ENCODE measurements around the gene WNT3A.

The WNT3A gene

GRCh38 chr1:228065543-228066347 is 58.9 kb downstream of the WNT3A start:
- Histone ChIP-seq H3K4me1 (ENCODE audit: insufficient read depth, low read length, severe bottlenecking) (no peaks in the 10 kb centered on the region), H3K27ac (ENCODE audit: low read depth, low read length, poor library complexity, severe bottlenecking) (no peak overlapping the region), H3K4me2 (ENCODE audit: low read length) (no peak overlapping the region), H3K4me3 (ENCODE audit: low read depth, low read length, poor library complexity, severe bottlenecking) (no peak overlapping the region), H3K9me2 (ENCODE audit: low read depth, low read length) (no peaks in the 10 kb centered on the region), H3K27me3 (ENCODE audit: insufficient read depth, low read length) (no peaks in the 10 kb centered on the region), H3K79me2 (ENCODE audit: insufficient read depth, low read length) (no peaks in the 10 kb centered on the region), H2AFZ (ENCODE audit: low read length) (no peak overlapping the region), H3K9ac (ENCODE audit: low read length) (no peak overlapping the region), H3F3A (ENCODE audit: insufficient read depth, low read length) (no peaks in the 10 kb centered on the region), H3K36me3 (ENCODE audit: insufficient read depth, low read length) (no peaks in the 10 kb centered on the region), H3K9me3 (ENCODE audit: low read length) (no peaks in the 10 kb centered on the region), H4K20me1 (ENCODE audit: insufficient read depth, low read length) (no peaks in the 10 kb centered on the region)
- TF ChIP-seq CTCF (IDR thresholded peaks at IDR 0.05; ENCODE audit: low read length) (no peak), EZH2 (IDR thresholded peaks at IDR 0.05; ENCODE audit: borderline replicate concordance, low read length) (no peak)

GRCh38 chr1:228066416-228066815 is 59.6 kb downstream of the WNT3A start:
- H3K27me3 ChIP-seq (ENCODE audit: insufficient read depth, low read length) = no peaks in the 10 kb centered on the region
- H2AFZ ChIP-seq (ENCODE audit: low read length) = no peak overlapping the region
- no peaks in the 10 kb centered on the region for H3K9me3 ChIP-seq (ENCODE audit: low read length)
- no peaks in the 10 kb centered on the region for H3K9me2 ChIP-seq (ENCODE audit: low read depth, low read length)
- TF ChIP-seq EZH2 (IDR thresholded peaks at IDR 0.05; ENCODE audit: borderline replicate concordance, low read length) (no peak), CTCF (IDR thresholded peaks at IDR 0.05; ENCODE audit: low read length) (no peak)
- no peaks in the 10 kb centered on the region for H4K20me1 ChIP-seq (ENCODE audit: insufficient read depth, low read length)
- no peaks in the 10 kb centered on the region for H3F3A ChIP-seq (ENCODE audit: insufficient read depth, low read length)
- H3K9ac ChIP-seq (ENCODE audit: low read length) = no peak overlapping the region
- no peak overlapping the region for H3K4me2 ChIP-seq (ENCODE audit: low read length)
- no peaks in the 10 kb centered on the region for H3K4me1 ChIP-seq (ENCODE audit: insufficient read depth, low read length, severe bottlenecking)
- H3K79me2 ChIP-seq (ENCODE audit: insufficient read depth, low read length) = no peaks in the 10 kb centered on the region
- no peak overlapping the region for H3K27ac ChIP-seq (ENCODE audit: low read depth, low read length, poor library complexity, severe bottlenecking)
- H3K4me3 ChIP-seq (ENCODE audit: low read depth, low read length, poor library complexity, severe bottlenecking) = no peak overlapping the region
- H3K36me3 ChIP-seq (ENCODE audit: insufficient read depth, low read length) = no peaks in the 10 kb centered on the region

GRCh38 chr1:228066891-228067654 is 60.3 kb downstream of the WNT3A start:
- Histone ChIP-seq H2AFZ (ENCODE audit: low read length) (no peak overlapping the region), H4K20me1 (ENCODE audit: insufficient read depth, low read length) (no peaks in the 10 kb centered on the region), H3K36me3 (ENCODE audit: insufficient read depth, low read length) (no peaks in the 10 kb centered on the region), H3K79me2 (ENCODE audit: insufficient read depth, low read length) (no peaks in the 10 kb centered on the region), H3K4me1 (ENCODE audit: insufficient read depth, low read length, severe bottlenecking) (no peaks in the 10 kb centered on the region), H3K27ac (ENCODE audit: low read depth, low read length, poor library complexity, severe bottlenecking) (no peak overlapping the region), H3K9ac (ENCODE audit: low read length) (no peak overlapping the region), H3K4me2 (ENCODE audit: low read length) (no peak overlapping the region), H3K9me2 (ENCODE audit: low read depth, low read length) (no peaks in the 10 kb centered on the region), H3K27me3 (ENCODE audit: insufficient read depth, low read length) (no peaks in the 10 kb centered on the region), H3F3A (ENCODE audit: insufficient read depth, low read length) (no peaks in the 10 kb centered on the region), H3K9me3 (ENCODE audit: low read length) (no peaks in the 10 kb centered on the region), H3K4me3 (ENCODE audit: low read depth, low read length, poor library complexity, severe bottlenecking) (no peak overlapping the region)
- TF ChIP-seq CTCF (IDR thresholded peaks at IDR 0.05; ENCODE audit: low read length) (no peak), EZH2 (IDR thresholded peaks at IDR 0.05; ENCODE audit: borderline replicate concordance, low read length) (no peak)

Measured in OCI-LY1 (cell line).